Activated CD8-positive, alpha-beta T cell treated with anti-CD3 and anti-CD28 coated beads for 36 hours (primary cell): ENCODE measurements around the gene GSTM2. TPM values are rescaled to one million over a fixed set of nuclear protein-coding genes. Genes with fewer than 3 reads are reported as not detected.
A peak's percentile ranks its signal among the peaks of the same experiment; 100 is the strongest.

Experiments used
- ATAC-seq: fragments of 200-7000 bp; cut with Tn5 transposase; one replicate; pipeline ENCODE4 v1.10.0; 2021; ENCODE audit warnings: mild to moderate bottlenecking, moderate library complexity
- CTCF ChIA-PET: fragments of 350-600 bp; sonication (Branson Sonifier 250); formaldehyde crosslinking; loops from one replicate; lab custom pipeline; 2021; ENCODE audit warnings: antibody characterized with exemption; lab: Charles Lee
- POLR2A ChIA-PET: fragments of 350-600 bp; sonication (Branson Sonifier 250); formaldehyde crosslinking; loops from one replicate; lab custom pipeline; 2021; ENCODE audit warnings: antibody characterized with exemption; lab: Charles Lee
- DNase-seq: peaks from one replicate; pipeline ENCODE4 v3.0.0-alpha.2; 2020
- H3K27ac Mint-ChIP-seq: one replicate; pipeline ENCODE4 v1.8.0; 2021; ENCODE audit warnings: mild to moderate bottlenecking, mixed read lengths
- H3K27me3 Mint-ChIP-seq: one replicate; pipeline ENCODE4 v1.8.0; 2021; ENCODE audit warnings: mixed read lengths
- H3K36me3 Mint-ChIP-seq: one replicate; pipeline ENCODE4 v1.8.0; 2021; ENCODE audit warnings: low read depth, mixed read lengths
- H3K4me1 Mint-ChIP-seq: one replicate; pipeline ENCODE4 v1.8.0; 2021; ENCODE audit warnings: low read depth, mixed read lengths
- H3K4me3 Mint-ChIP-seq: one replicate; pipeline ENCODE4 v1.8.0; 2021; ENCODE audit warnings: mild to moderate bottlenecking, moderate library complexity, mixed read lengths
- H3K9me3 Mint-ChIP-seq: one replicate; pipeline ENCODE4 v1.8.0; 2021; ENCODE audit warnings: mixed read lengths
- intact Hi-C: fragments of 100-400 bp; cut with micrococcal nuclease; formaldehyde crosslinking; loops from one replicate; pipeline ENCODE4 v1.10.0; 2022
- total RNA-seq, 2 experiments: library from RNA; stranded (reverse); gene quantifications; one replicate each; pipeline ENCODE4 v1.2.3, GENCODE V29; 2021
- TF ChIP-seq, protein P1 (sequence below): fragments of 200-600 bp; IDR thresholded peaks from one replicate; pipeline ENCODE4 v1.8.0; 2022; ENCODE audit warnings: antibody characterized with exemption, mild to moderate bottlenecking

GSTM2 gene
- total RNA-seq, 2 experiments from 2014 or later, result 13.6 to 16.2 TPM

GRCh38 chr1:109718495-109718894, 50.6 kb downstream of the GSTM2 start:
- Mint-ChIP-seq H3K27ac (no peak overlapping the region), H3K4me1 (peaks cover 4% of the 10 kb centered on the region), H3K27me3 (peaks cover 4% of the 10 kb centered on the region), H3K36me3 (no peaks in the 10 kb centered on the region), H3K4me3 (no peak overlapping the region), H3K9me3 (no peaks in the 10 kb centered on the region)
- ATAC-seq (no peak), DNase-seq (no peak)
- intact Hi-C loops, result no loop called here
- TF ChIP-seq, protein P1, sequence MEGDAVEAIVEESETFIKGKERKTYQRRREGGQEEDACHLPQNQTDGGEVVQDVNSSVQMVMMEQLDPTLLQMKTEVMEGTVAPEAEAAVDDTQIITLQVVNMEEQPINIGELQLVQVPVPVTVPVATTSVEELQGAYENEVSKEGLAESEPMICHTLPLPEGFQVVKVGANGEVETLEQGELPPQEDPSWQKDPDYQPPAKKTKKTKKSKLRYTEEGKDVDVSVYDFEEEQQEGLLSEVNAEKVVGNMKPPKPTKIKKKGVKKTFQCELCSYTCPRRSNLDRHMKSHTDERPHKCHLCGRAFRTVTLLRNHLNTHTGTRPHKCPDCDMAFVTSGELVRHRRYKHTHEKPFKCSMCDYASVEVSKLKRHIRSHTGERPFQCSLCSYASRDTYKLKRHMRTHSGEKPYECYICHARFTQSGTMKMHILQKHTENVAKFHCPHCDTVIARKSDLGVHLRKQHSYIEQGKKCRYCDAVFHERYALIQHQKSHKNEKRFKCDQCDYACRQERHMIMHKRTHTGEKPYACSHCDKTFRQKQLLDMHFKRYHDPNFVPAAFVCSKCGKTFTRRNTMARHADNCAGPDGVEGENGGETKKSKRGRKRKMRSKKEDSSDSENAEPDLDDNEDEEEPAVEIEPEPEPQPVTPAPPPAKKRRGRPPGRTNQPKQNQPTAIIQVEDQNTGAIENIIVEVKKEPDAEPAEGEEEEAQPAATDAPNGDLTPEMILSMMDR, result no peak
- ChIA-PET POLR2A (no interaction called here), CTCF (interaction anchor here (0.9 to 1.1 kb wide), 3 partner anchors 56 to 777 kb away, joined by 3 read pairs; no protein-coding TSS in a partner anchor)

DNA sequence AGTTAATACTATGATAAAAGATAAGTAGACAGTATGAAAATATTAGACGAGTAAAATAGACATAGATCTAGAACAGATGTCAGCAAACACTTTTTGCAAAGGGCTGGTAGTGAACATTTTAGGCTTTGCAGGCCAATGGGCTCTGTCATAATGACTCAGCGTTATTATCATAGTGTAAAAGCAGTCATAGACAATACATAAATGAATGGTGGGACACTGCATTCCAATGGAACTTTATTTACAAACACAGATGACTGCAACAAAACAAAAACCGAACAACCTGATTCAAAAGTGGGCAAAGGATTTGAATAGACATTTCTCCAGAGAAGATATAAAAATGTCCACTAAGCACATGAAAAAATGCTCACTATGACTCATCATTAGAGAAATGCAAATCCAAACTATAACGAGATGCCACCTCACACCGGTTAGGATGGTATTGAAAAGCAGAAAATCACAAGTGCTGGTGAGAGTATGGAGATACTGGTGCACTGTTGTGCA, 51.5 kb downstream of the GSTM2 start:
- H3K27ac Mint-ChIP-seq, result no peak overlapping the region
- DNase-seq (no peak), ATAC-seq (peak; percentile 17)
- ChIA-PET POLR2A (no interaction called here), CTCF (interaction anchor here (1.1 to 2.3 kb wide), 2 partner anchors 79 to 265 kb away, joined by 5 to 10 read pairs; partner anchors contain the start of gene AHCYL1)
- H3K4me1 Mint-ChIP-seq, result peaks cover 4% of the 10 kb centered on the region
- TF ChIP-seq, protein P1, result no peak
- no peaks in the 10 kb centered on the region for H3K27me3 Mint-ChIP-seq
- intact Hi-C loops, result no loop called here
- no peaks in the 10 kb centered on the region for H3K36me3 Mint-ChIP-seq
- no peaks in the 10 kb centered on the region for H3K9me3 Mint-ChIP-seq
- no peak overlapping the region for H3K4me3 Mint-ChIP-seq

DNA sequence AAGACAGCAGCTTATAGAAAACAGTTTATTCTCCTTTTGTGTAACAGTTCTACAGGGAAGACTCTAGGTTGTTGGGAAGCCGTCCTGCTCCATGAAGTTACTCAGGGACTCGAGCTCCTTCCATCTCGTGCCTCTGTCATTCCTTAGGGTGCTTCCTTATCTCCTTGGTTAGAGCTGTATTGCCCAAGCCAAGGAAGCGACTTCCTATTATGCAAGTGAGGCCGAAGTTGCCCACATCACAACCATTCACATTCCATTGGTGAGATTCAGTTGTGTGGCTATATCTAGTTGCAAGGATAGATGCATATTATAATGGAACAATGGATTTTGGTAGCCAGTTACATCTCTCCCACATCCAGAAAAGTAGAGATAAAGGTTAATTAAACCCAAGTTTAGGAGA, 53.2 kb downstream of the GSTM2 start:
- Mint-ChIP-seq H3K9me3 (no peaks in the 10 kb centered on the region), H3K4me3 (no peak overlapping the region), H3K27me3 (no peaks in the 10 kb centered on the region), H3K27ac (no peak overlapping the region), H3K36me3 (no peaks in the 10 kb centered on the region), H3K4me1 (peaks cover 4% of the 10 kb centered on the region)
- DNase-seq (no peak), ATAC-seq (no peak)
- ChIA-PET POLR2A (interaction anchor here (0.9 to 1.0 kb wide), 2 partner anchors 11 to 13 kb away, joined by 3 read pairs; no protein-coding TSS in a partner anchor), CTCF (interaction anchor here (2.3 kb wide), 1 partner anchor 81 kb away, joined by 10 read pairs; no protein-coding TSS in a partner anchor)
- TF ChIP-seq, protein P1, result no peak
- intact Hi-C loops, result no loop called here

GRCh38 chr1:109721971-109722370, 54.1 kb downstream of the GSTM2 start:
- H3K27ac Mint-ChIP-seq, result no peak overlapping the region
- intact Hi-C loops, result no loop called here
- ATAC-seq, result no peak
- POLR2A ChIA-PET, result interaction anchor here (1.0 kb wide), 1 partner anchor 12 kb away, joined by 3 read pairs; no protein-coding TSS in a partner anchor
- peaks cover 4% of the 10 kb centered on the region for H3K4me1 Mint-ChIP-seq
- no peak overlapping the region for H3K4me3 Mint-ChIP-seq
- no peaks in the 10 kb centered on the region for H3K36me3 Mint-ChIP-seq
- DNase-seq, result no peak
- TF ChIP-seq, protein P1, result no peak
- no peaks in the 10 kb centered on the region for H3K27me3 Mint-ChIP-seq
- CTCF ChIA-PET, result interaction anchor here (2.3 kb wide), 1 partner anchor 82 kb away, joined by 10 read pairs; no protein-coding TSS in a partner anchor
- no peaks in the 10 kb centered on the region for H3K9me3 Mint-ChIP-seq

DNA sequence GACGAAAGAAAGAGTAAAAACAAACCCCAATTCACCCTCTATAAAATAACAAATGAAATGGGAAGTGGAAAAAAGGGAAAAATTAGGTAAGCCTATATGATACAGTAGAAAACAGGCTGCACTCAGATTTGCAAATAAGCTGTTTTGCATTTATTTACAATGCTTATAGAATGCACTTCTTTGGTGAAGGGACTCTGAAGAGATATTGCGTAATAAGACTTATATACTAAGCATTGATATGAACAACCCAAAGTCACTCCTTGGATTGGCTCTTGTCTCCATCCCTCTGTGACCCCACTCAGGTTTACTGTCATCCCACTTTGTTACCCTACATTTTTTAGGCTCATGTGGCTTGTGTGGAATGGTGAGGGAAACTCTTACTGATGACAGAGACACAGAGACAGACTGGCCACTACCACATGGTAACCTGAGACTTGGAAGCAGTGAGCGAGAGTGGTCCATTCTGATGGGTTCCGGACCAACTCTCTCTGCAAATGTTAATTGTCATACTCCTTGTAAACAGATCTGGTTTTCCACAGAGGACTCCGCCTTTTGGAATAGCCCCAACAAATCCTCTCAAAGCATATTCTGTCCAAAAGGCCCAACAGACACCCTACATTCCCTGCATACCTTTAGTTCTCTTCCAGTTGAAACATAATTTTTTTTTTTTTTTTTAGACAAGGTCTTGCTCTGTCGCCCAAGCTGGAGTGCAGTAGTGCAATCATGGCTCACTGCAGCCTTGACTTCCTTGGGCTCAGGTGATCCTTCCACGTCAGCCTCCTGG, 55.2 kb downstream of the GSTM2 start:
- ChIA-PET POLR2A (no interaction called here), CTCF (no interaction called here)
- H3K9me3 Mint-ChIP-seq, result no peaks in the 10 kb centered on the region
- ATAC-seq, result no peak
- DNase-seq, result no peak
- no peaks in the 10 kb centered on the region for H3K27me3 Mint-ChIP-seq
- no peak overlapping the region for H3K4me3 Mint-ChIP-seq
- H3K4me1 Mint-ChIP-seq, result peaks cover 4% of the 10 kb centered on the region
- intact Hi-C loops, result no loop called here
- H3K36me3 Mint-ChIP-seq, result no peaks in the 10 kb centered on the region
- TF ChIP-seq, protein P1, result no peak
- H3K27ac Mint-ChIP-seq, result no peak overlapping the region
